ENCODE measurements around the gene TNS1.

Gene TNS1

GRCh38 chr2:217979151-217979811 lies 23.5 kb downstream of the TNS1 start:
- no peak for DNase-seq

GRCh38 chr2:217978536-217979150 lies 24.2 kb downstream of the TNS1 start:
- DNase-seq = no peak

- DNase-seq = no peak
Observed at GRCh38 chr2:217977840-217978535, 24.8 kb downstream of the TNS1 start.

- no peak for DNase-seq
Observed at GRCh38 chr2:217976301-217976700, 26.5 kb downstream of the TNS1 start.

- DNase-seq = no peak
Observed at GRCh38 chr2:217975626-217976025, 27.2 kb downstream of the TNS1 start.

GRCh38 chr2:217974389-217975005 lies 28.3 kb downstream of the TNS1 start:
- DNase-seq = no peak

GRCh38 chr2:217973008-217973787 lies 29.6 kb downstream of the TNS1 start:
- no peak for DNase-seq

- no peak for DNase-seq
Observed at GRCh38 chr2:217972490-217972889, 30.3 kb downstream of the TNS1 start.

- no peak for DNase-seq
Observed at GRCh38 chr2:217972037-217972436, 30.8 kb downstream of the TNS1 start.

- DNase-seq = no peak
Observed at GRCh38 chr2:217971166-217971565, 31.6 kb downstream of the TNS1 start.

GRCh38 chr2:217970206-217970605 lies 32.6 kb downstream of the TNS1 start:
- no peak for DNase-seq

GRCh38 chr2:217969588-217969987 lies 33.2 kb downstream of the TNS1 start:
- no peak for DNase-seq

- no peak for DNase-seq
Observed at GRCh38 chr2:217968023-217968422, 34.8 kb downstream of the TNS1 start.

GRCh38 chr2:217966423-217967070 lies 36.2 kb downstream of the TNS1 start:
- no peak for DNase-seq

- no peak for DNase-seq
Observed at GRCh38 chr2:217964275-217965161, 38.3 kb downstream of the TNS1 start.

- no peak for DNase-seq
Observed at GRCh38 chr2:217960351-217960750, 42.4 kb downstream of the TNS1 start.

- DNase-seq = no peak
Observed at GRCh38 chr2:217959723-217960122, 43.1 kb downstream of the TNS1 start.

GRCh38 chr2:217958884-217959225 lies 43.9 kb downstream of the TNS1 start:
- DNase-seq = no peak

- no peak for DNase-seq
Observed at GRCh38 chr2:217958206-217958883, 44.5 kb downstream of the TNS1 start.

GRCh38 chr2:217956586-217957457 lies 46.0 kb downstream of the TNS1 start:
- no peak for DNase-seq
